SKM-1 treated with dmso at 0.1 percent for 144 hours (cell line): ENCODE data around the gene CNTN5.

Experiments used
- DNase-seq: peaks from one replicate; lab custom pipeline; 2025; ENCODE audit not compliant: unreplicated experiment; lab: John Stamatoyannopoulos, UW

Gene CNTN5

GRCh38 chr11:99162819-99163218 is 142.1 kb downstream of the CNTN5 start:
- DNase-seq = no peak

DNA sequence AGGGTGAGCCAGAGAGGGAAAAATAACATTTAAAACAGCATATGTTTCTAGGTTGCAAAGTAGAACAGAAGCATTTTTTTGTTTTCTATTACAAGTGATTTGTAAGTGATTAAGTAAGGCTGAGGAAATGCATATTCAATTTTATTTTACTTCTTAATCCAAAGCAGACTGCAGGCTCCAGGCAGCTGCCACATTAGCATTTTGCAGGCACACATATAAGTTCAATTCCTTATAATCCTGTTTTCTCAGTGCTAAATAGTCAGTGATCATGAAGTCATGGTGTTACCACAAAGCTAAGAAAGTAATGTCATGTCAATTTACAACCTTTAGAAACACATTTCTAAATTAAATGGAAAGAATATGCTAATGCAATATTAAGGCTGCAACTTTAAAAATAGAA is 149.8 kb downstream of the CNTN5 start:
- DNase-seq = no peak

GRCh38 chr11:99171330-99171729 is 150.6 kb downstream of the CNTN5 start:
- DNase-seq = no peak

DNA sequence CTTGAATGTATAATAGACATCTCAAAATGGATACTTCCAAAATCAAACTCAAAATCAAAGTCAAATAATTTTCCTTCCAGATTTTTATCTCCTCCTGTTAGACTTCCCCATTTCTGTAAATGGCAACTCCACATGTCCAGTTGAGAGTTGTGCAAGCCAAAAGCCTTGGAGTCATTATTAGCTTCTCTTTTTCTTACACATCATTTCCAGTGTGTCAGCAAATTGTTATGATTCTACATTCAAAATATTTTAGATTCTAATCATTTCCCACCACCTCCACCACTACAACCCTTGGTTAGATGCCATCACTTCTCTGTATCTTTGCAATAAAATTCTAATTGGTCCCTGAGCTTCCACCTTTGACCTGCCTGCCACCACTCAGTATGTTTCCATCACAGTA is 155.7 kb downstream of the CNTN5 start:
- DNase-seq = peak; percentile 8

- DNase-seq = no peak
Observed at GRCh38 chr11:99177446-99177845, 156.7 kb downstream of the CNTN5 start.

GRCh38 chr11:99184146-99184545 is 163.4 kb downstream of the CNTN5 start:
- no peak for DNase-seq

DNA sequence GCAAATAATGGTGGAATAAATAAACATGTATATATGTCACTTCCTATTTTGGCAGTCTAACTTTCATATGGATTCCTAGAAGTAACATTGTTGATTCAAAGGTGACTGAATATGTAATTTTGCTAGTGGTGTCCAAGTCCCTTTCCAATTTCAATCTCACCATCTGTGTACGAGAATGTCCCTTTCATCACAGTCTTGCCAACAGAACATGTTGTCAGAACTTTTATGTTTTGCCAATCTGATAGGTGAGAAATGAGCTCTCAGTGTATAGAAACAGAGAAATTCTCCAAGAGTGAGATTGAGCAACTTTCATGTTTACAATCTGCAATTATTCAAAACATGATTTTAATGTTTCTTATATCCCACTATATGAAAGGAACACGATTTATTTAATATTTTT is 167.5 kb downstream of the CNTN5 start:
- DNase-seq = no peak

DNA sequence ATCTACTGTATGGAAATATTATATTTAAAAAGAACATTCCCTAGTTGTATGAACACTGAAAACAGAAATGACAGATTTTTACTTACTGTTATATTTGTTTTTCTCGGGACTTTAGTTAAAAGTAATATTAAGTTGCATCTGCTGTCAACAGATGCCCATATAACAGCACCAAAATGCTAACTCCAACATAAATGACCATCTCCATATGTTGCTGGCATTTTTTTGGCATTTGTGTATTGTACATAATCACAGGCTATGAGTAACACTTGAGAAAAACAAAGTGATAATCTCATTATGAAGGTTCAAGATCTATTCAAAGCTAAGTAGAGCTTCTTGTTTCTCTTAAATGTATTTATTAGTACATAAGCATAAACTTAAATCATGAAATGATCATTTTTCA is 172.0 kb downstream of the CNTN5 start:
- no peak for DNase-seq

GRCh38 chr11:99197477-99197876 is 176.7 kb downstream of the CNTN5 start:
- no peak for DNase-seq

GRCh38 chr11:99198215-99198614 is 177.5 kb downstream of the CNTN5 start:
- no peak for DNase-seq

DNA sequence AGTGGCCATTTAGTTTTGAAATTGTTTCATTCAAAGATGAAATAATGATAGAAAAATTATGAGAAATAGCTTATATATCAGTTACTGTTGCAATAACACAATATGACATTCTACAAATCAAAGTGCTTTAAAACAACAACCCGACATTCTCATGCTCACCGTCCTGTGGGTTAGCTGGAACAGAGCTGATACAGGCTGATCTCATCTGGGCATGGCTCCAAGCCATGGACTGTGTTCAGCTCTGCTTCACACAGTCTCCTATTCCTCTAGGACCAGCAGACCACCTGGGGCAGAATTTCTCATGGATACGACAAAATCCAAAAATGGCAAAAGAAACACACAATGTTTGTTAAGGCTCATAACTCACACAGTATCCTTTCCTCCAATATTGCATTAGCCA is 178.6 kb downstream of the CNTN5 start:
- DNase-seq = no peak

DNA sequence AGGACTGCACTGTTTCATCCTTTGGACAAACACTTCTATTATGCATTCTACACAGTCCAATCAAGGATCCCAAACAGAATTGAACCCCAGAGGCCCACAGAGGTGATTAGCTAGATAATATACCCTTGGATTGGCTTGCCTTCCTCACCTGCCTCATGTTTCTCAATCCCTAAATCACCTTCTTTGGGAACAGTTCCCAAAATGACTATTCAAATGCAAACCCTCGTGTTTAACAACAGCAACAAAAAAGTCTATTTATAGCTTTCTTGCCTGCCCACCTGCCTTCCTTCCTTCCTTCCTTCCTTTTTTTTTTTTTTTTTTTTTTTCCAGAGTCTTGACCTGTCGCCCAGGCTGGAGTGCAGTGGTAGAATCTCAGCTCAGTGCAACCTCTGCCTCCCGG is 180.0 kb downstream of the CNTN5 start:
- no peak for DNase-seq

- DNase-seq = no peak
Observed at GRCh38 chr11:99208813-99209212, 188.1 kb downstream of the CNTN5 start.

DNA sequence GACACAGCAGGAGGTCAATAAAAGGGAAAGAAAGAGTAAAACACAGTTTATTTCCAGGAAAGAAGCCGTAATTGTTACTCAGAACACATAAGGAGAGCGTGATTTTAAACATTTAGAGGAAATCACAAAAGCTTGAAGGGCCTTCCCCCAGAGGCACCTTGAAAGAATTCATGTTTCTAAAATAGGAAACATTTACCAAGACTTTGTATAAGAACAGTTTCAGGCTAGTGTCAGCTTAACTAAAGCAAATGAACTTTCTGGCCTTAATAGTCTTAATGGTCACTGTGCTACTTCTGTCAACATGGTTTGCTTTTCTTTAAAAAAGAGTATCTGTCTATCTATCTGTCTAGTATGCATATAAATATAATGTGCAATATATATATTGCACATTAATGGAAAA is 208.8 kb downstream of the CNTN5 start:
- DNase-seq = no peak

- DNase-seq = no peak
Observed at GRCh38 chr11:99234534-99234933, 213.8 kb downstream of the CNTN5 start.

DNA sequence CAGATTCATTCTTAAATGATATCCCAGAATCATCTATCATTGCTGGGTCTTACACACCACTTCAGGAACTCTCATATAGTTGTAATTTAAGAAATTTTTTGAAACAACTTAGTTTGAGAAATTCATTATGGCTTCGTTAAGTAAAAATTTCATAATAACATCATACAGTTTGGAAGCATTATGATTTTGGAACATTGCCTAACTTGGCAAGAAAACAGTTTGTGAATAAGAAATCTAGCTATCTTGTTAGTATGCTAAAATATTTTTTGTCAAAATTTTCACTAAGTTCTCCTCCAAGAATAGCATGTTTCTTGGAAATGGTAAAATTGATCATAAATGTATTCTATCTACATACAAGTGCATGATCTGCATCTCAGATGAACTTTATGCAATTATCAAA is 217.7 kb downstream of the CNTN5 start:
- no peak for DNase-seq

GRCh38 chr11:99240192-99241030 is 219.7 kb downstream of the CNTN5 start:
- no peak for DNase-seq

- no peak for DNase-seq
Observed at GRCh38 chr11:99241066-99241465, 220.3 kb downstream of the CNTN5 start.

DNA sequence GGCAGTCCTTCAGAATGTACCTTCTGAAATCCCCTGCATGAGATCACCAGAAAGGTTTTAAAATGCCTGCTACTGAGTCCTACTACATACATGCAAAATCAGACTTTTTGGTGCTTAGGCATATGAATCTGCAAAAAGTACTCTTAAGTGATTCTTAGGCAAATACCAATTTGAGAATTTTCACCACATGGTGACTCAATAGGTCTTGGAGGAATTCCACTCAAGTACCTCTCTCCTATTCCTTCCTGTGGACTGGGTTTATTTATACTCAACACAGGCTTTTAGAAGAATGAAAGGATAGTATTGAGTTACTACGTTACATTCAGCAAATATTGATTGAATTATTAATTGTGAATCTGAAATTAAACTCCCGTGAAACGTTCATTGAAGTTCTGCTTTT is 223.9 kb downstream of the CNTN5 start:
- DNase-seq = no peak

- no peak for DNase-seq
Observed at GRCh38 chr11:99246199-99246598, 225.4 kb downstream of the CNTN5 start.

DNA sequence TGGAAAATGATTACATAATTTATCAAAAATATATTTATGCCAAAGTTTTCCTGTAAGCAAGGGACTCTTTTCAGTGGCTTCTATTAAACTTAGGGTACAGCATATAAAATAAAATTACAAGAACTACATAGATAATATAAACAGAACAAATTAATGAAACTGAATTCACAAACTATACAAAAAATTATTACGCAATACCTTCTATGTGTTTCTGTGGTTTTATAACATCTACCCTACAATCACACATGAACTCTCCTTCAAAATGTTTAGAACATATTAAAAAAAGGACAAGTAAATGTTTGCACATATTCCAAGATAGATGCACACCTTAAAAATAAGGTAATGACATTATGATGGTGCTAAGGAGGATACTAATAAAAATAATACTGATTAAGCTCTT is 235.9 kb downstream of the CNTN5 start:
- DNase-seq = no peak

- DNase-seq = peak; percentile 75
Observed at GRCh38 chr11:99257131-99257530, 236.4 kb downstream of the CNTN5 start.

DNA sequence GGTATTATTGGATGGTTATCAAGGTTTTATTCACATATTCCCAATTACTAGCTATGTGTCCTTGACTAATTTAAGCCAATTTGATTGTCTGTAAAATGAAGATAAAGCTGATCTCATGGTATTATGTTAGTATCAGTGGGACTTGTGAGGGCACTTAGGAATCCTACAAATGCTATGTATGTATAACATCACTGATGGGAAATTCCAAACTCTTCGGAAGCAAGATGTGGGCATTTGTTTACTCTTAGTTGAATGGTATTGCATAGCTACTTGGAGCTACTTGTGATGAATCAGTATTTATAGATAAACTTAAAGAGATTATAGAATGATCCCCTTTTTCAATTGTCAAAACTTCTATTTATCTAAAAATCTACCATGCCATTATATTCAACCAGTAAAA is 239.9 kb downstream of the CNTN5 start:
- no peak for DNase-seq
